Subcutaneous adipose tissue (tissue), 4 donors: ENCODE measurements around the gene MRPL24. TPM values are rescaled to one million over a fixed set of nuclear protein-coding genes. Genes with fewer than 3 reads are reported as not detected.

Source experiments
- total RNA-seq, 4 donors: library from RNA; depleted of rRNA; stranded (reverse); fragments of >200 nt; gene quantifications; one replicate each; pipeline ENCODE4 v1.1.0, GENCODE V29; 2016
- TF ChIP-seq, protein P1 (sequence below): fragments of 450-650 bp; IDR thresholded peaks from one replicate; pipeline ENCODE4 v1.5.1; 2016; ENCODE audit warnings: low read depth, mild to moderate bottlenecking, control low read depth, antibody characterized with exemption, moderate library complexity

The MRPL24 gene
- total RNA-seq, 4 donors from 2014 or later, result 53.0 to 84.5 (median 74.0) TPM

DNA sequence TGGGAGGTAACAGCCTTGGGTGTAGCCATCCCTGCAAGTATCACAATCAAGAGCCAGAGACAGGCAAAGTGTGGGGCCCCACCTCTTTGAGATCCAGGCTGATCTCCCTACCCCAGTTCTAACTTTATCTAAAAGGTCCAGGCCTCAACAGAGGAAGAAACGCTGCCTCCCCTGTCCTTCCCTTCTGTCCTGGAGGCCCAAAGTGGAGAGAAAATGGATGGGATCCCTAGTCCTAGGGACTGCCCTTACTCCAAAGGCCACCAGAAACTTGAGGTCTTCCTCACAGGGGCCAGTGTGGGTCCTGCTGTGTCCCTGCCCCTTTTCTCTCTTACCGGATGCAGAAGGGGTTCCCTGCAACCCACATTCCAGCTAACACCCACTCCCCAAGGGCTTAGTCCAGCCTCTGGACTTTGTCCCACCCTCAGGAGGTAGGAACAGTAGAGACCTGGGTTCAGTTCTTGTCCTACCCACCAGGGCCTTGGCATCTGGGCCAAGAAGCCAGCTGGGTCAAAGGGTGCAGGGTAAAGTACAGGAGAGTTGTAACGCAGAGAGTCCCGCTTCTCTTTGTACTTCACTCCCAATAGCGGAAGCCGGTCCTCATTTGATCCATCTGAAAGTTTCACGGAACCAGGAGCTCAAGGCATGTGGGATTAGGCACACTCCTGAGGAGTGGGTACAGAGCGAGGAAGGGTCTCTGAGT lies 8.7 kb upstream of the MRPL24 start:
- TF ChIP-seq, protein P1, sequence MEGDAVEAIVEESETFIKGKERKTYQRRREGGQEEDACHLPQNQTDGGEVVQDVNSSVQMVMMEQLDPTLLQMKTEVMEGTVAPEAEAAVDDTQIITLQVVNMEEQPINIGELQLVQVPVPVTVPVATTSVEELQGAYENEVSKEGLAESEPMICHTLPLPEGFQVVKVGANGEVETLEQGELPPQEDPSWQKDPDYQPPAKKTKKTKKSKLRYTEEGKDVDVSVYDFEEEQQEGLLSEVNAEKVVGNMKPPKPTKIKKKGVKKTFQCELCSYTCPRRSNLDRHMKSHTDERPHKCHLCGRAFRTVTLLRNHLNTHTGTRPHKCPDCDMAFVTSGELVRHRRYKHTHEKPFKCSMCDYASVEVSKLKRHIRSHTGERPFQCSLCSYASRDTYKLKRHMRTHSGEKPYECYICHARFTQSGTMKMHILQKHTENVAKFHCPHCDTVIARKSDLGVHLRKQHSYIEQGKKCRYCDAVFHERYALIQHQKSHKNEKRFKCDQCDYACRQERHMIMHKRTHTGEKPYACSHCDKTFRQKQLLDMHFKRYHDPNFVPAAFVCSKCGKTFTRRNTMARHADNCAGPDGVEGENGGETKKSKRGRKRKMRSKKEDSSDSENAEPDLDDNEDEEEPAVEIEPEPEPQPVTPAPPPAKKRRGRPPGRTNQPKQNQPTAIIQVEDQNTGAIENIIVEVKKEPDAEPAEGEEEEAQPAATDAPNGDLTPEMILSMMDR, result no peak

DNA sequence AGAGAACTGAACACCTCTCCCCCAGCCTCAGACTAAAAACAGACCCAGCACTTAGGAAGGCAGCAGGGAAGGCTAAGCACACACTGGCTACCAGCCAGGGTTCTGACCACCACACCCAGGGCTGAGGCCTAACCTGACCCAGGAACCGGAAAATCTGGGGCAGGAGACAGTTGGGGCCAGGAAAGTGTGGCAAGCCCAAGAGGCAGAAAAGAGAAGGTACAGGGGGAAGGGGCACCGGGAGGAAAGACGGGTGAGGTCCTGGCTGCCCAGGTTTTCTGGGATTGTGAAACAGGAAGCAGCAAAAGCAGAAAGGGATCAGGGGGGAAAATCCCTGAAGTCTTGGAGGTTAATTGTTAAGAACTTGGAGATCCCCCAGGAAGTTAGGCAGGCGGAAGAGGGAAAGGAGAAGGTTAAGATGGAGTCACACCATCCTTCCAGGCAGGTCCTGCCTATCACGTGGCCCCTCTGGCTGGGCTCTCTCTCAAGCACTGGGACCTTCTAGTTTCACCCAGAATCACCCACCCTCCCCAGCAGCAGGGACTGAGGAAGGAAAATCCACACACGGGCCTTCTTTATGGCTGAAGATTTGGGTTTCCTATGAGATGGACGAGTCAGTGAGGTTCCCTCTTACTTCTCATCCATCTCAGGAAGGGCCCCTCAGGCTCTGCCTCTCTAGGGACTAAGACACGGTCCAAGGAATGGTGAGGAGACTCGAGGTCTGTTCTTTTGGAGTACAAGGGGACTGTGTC lies 8.0 kb upstream of the MRPL24 start:
- TF ChIP-seq, protein P1, result no peak

DNA sequence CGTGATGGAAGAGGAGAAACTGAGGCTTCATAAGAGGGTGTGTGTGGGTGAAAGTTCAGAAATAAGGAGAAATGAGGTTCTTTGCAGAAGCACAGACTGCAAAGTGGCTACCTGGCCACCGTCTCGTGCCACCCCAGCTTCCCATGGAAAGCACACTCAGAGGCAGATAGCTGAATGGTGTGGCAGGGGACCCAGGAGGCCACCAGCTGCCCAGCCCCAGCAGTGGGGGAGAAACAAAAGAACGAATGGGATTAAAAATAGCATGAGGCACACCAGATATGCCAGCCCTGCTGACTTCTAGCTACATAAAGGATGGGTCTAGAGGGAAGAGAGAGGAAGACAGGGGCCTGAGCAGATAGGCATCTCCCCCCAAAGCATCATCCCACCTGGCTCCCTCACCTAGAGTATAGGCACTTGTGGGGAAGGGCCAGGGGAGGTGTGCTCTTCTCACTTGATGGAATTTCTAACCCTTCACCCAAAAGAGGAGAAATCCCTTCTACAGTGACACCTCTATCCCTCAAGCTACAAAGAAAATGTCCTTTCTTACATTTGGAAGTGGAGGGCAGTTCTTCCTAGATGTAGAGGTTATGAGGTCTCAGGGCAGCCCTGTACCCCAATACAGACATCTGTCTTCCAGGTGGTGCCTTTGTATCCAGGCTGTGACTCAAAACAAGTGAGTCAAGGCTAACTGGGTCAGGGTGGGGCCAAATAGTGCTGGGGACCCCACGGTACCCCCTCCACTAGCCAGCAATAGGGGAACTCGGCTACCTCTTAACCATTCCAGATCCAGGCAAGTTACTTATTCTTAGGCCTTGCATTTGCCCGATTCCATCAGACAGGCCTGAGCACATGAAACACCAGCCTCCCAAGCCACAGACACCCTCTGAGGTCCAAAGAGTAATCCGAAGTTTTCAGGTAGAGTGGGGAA lies 7.1 kb upstream of the MRPL24 start:
- TF ChIP-seq, protein P1, result no peak

DNA sequence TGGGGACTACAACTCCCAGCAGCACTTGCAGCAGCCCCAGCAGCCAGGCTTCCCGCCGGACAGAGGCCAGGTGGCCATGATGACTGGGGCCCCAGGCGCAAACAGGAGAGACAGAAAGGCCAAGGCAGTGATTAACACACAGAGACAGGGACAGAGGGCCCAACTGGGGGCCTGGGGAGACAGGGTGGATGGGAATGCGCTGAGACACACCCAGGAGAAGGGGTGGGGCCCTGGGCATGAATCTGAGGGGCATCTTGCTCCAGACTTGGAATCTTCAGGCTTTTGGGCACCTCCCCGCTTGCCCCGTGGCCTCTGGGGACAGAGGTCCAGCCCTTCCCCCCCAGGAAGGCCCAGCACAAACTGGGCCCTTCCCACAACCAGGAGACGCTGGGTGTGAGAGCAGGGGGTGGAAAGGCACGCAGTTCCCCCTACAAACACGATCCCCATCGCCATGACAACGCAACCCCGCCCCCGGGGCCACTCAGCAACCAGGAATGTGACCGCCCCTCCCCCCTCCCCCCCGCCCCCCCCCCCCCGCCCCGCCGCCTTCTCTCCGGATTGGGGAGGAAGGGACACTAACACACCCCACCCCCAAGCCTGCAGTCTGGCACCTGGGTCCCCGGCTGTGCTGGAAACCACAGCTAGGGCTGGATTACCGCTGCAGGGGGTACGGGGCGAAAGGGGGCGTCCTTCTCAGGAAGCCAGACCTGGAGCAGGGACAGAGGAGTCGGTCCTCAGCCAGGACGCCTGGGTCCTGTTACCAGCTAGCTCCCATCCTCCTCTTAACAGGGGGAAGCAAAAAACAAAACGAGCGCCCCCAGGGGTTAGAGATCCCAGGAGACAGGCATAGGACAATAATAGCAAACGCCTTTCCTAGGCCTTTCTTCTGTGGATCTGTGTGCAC lies 6.1 kb upstream of the MRPL24 start:
- TF ChIP-seq, protein P1, result no peak

DNA sequence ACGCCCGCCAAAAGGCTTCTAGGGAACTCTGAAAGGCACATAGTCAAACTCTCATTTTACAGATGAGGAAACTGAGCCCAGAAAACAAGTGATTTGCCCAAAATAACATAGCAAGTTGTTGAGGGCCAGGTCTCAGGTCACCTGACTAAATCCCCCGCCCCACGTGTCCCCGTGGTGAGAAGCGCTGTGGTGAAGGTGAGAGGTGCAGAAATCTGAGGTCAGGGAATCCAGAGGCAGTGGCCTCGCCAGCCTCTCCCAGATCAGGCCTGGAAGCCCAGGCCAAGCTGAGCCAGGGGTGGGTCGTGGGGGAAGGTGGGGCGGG lies 5.5 kb upstream of the MRPL24 start:
- TF ChIP-seq, protein P1, result no peak

DNA sequence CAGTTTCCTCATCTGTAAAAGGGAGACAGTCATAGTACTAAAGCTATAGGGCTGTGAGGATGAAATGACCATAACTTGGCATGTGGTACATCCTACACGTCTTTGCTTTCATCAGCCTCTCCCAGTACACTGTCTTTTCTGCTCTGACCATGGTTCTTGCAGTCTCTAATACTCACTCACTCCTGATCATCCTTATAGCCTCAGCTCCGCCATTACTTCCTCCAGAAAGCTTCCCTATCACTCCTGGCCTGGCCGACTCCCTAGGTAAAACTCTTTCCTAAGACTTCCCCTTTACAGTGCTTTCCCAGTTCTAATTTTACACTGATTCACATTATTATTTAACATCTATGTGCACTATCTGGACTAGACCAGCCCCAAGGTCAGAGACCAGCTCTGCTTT lies 5.0 kb upstream of the MRPL24 start:
- TF ChIP-seq, protein P1, result no peak
